8988T (cell line): ENCODE results near the gene CTDSPL.
A peak's percentile ranks its signal among the peaks of the same experiment; 100 is the strongest.
"Not testable (repeated sequence)": the region's sequence is repeated elsewhere in the genome, so short reads cannot be mapped to it uniquely, and the experiment has no call there.

Experiments
- DNase-seq: peaks from one replicate; pipeline ENCODE4 v3.0.0; 2011

The CTDSPL gene

DNA sequence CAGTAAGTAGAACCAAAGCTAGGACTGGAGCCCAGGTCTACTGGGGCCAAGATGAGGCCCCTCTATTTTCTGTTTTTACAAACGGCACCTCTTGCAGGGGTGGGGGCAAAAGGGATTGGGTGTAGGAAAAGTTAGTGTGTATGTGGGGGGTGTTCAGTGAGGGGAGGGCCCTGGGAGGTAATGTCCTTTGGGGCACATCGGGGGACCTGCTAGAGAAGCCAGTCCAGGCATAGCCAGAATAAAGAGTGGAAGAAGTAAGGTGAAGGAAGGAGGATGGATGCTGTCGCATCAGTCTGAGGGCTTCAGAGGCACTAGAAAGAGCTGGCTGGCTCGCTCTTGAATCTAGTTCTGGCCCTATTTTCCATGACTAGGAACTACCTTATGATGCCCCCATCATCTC is 165.2 kb downstream of the CTDSPL start:
- no peak for DNase-seq

DNA sequence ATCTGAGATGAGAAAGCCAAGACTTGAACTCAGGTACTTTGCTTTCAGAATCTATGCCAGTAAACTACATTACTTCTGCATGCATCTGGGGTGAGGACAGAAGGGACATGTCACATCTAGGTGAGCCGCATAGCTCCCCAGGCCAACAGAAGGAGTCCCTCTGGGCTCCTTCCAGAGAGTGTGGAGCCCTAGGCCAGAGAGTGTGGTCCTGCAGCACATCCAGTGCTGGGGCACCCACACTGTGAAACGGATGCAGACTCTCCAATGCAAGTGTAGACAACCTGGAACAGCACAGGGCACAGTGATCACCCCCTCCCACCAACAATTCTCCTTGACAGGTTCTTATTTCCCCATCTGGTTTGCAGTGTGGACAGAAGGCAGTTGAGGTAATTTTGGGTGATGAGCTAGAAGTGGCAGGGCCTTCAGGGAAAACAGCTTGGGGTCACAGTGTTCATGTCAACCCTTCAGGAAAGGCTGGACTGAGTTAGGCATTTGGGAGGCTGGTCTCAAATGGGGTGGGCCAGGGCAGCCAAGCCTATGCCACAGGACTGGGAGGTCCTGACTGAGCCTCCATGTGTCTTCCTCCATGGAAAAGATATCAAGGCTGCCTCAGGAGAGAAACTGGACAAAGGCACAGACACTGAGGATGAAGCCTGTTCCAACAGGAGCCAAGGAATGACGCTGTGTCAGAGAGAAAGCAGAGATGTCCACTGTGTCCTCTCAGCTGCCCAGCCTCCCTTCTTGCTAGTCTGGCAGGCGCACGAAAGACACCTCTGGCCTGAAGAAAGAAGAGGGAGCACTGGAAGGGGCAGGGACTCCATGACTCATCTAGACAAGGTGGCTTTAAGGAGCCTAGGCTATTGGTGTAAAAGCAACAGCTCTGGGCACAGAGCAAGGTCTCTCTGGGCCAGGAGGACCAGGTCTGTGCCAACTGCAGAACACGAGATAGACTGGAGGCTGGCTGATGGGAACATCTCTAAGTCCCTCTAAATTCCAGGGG is 166.1 kb downstream of the CTDSPL start:
- no peak for DNase-seq

DNA sequence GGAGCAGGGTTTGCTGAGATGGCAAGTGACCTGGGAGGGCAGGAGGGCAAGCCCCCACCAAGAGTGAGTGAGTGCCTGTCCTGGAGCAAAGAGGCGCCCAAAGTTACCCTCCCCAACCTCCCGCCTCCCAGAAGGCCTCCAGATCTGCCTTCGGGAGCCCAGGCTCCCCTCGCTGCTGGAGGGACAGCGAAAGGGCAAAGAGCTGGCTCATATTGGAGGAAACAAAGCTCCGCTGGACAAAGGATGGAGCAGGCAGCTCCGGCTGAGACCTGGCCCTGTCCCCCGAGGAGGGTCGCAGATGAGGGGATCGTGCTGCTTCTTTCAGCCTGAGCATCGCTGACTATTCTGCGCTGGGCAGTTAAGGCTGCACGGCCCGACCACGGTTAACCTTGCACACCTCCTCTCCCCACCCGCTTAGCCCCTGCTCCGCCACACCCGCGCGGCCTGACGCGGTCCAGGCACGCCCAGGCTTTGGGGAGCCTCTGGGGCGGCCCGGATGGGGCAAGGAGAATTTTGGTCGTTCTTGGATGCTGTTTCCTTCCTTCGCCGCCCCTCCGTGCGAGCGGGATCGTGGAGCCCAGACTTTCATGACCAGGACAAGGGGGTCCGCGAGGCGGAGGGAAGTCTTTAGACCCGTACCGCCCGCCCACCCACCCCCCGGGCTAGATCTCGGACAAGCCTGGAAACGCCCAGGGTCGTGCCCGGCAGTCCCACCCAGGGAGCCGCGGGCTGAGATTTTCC is 167.1 kb downstream of the CTDSPL start:
- peak; percentile 39 for DNase-seq

DNA sequence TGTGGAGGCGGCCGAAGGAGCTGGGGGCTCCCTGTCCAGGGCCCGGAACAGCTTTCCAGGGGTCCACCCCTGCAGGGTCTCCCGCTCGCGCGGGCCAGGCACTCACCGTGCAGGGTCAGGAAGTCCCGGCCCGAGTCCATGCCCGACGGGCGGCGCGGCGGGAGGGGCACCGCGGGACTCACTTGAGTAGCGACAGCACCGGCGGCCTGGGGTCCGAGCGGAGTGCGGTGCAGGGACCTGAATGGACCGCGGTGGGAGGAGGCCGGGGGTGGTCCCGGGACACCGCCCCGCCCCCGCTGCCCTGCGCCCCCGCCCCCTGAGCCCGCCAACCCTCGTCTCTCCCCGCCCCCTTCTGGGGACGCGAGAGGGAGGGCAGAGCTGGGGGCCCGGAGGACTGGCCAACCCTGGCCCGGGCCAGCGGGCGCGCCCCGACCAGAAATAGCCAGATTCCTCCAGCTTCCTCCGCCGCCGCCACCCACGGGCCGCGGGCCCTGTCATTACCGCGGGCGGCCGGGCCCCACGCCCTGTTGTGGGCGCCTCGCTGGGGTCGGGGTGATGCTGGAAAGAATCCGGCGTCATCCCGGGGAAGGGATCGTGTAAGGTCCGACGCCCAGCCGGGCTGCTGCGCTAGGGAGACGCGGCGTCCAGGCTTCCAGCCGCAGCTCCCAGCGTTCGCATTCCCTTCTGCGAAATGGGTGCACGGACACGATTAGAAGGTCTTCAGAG is 167.9 kb downstream of the CTDSPL start, which contains the start of gene PLCD1:
Gene PLCD1 (minus strand): TSS at position 243 of the 726 bp plus-strand sequence. CDS start 103 bp downstream, at position 140.
- DNase-seq = peak; percentile 91

DNA sequence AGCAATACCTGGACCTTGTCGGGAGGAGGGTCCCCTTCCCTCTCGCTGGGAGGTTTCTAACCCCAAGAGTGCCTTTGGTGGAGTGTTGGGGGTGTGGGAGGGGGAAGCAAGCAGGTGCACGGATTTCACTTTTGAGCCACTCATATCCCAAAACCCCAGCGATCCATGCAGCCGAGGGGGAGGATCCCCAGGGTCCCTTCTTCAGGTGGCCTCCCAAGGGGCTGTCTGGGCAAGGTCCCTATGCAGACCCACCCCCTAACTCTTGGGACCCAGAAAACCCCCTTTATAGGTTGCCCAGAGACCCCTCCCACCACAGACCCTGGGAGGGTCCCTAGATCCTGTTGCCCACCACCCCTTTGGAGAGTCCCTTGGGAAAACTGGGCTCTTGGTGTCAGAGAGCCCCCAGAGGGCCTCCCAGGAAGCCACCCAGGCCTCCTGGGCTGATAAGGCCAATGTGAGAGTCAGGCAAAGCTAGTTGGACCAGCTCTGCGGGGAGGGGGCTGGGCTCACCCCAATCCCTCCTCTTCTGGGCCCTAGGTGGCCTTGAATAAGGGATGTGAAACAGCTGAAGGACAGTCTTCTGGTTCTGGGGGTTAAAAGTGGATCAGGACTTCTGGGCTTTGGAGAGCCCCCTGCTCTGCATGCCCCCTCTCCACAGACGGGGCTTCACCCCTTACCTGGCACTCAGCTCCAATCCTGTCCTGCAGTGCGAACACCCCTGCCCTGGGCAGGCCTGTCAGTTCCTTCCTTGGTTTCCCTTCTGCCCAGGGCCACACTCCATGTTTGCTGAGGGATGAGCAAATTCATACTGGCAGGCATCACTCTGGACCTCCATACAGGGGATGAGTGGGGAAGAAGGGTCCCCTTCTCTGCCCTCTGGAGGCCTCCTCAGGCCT is 168.7 kb downstream of the CTDSPL start:
- DNase-seq = no peak

DNA sequence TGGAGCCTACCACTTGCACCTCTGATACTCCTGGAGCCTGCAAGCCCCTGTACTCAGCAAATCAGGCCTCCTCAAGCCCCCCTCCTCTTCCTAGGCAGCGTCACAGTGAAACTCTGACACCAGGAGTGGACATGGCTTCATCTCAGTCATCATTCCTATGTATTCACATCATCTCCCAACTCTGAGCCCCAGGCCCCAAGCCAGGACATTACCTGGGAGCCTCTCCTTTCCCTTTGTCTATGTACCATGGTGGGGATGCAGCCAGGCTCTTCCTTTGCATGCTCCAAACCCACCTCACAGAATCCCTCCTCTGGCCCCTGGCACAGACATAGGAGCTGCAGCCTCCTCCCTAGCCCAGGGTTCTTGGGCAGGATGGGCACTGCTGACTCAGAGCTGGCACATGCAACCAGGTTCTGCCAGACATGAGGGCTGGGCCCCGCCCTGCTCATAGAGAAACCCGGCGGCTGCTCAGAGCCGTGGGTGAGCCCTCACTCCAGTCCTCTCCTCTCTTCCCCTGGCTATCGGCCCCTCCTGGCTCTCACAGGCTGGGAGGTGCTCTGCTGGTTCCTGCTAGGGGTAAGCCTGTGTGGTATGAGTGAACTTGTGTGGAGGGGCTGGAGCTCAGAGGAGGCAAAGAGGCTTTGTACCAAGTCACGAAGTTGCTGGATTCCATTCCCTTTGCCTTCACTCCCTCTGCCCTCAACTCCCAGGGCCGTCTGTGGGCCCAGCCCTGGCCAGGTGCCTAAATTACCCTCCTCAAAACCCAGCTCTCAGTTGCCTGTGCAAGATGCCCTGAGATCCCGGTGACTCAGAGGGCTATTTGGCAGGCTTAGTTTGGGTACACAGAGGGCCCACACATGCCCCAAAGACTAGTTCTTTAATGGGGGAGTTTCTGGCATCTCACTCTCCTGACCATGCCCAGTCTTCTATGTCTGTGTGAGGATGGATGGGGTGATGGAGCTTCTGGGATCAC is 169.6 kb downstream of the CTDSPL start:
- DNase-seq = peak; percentile 98

DNA sequence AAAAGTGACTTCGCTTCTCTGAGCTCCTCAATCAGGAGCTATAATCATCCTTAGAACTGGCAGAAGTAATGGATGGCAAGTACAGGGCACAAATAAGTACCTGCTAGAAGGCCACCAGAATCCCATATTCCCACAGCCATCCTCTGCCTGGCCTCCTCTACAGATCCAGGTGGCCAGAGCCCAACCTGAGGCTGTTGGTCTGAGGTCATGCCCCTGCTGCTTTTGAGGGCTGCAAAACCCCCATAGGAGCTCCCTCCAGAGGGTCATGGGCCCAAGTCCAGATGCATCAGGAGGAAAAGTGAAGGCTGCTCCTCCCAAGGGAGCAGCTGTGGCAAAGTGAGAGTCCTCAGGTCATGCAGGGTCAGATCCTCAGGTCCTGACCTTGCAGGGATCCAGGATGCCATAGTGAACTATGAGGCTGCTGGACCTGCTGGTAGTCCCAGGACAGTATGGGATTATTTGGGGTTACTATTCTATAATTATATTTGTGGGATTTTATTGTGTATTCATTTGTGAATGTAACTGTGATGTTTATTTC is 170.7 kb downstream of the CTDSPL start:
- DNase-seq = peak; percentile 10

DNA sequence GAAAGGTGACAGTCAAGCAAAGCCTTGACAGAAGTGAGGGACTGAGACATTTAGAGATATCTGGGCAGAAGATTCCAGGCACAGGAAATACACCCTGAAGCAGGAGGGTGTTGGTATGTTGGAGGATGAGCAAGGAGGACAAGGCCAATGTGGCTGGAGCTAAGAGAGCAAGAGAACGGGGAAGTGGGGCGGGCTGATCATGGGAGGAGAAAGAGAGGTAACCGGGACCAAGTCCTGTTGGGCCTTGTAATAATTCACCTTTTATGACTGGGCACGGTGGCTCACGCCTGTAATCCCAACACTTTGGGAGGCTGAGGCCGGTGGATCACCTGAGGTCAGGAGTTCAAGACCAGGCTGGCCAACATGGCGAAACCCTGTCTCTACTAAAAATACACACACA is 171.9 kb downstream of the CTDSPL start:
- not testable (repeated sequence) for DNase-seq
